HS-27A (cell line): ENCODE results near the gene FUT8.

Experiments used
- DNase-seq: peaks from one replicate; pipeline ENCODE4 v3.0.0-alpha.2; 2012; ENCODE audit warnings: low read depth, missing footprints

The FUT8 gene

GRCh38 chr14:65412032-65412846, at the start of gene FUT8:
Gene FUT8, plus strand, starts transcription at chr14:65412730. Its CDS starts 148,834 bp downstream, at chr14:65561564.
- DNase-seq, result peak; percentile 82

DNA sequence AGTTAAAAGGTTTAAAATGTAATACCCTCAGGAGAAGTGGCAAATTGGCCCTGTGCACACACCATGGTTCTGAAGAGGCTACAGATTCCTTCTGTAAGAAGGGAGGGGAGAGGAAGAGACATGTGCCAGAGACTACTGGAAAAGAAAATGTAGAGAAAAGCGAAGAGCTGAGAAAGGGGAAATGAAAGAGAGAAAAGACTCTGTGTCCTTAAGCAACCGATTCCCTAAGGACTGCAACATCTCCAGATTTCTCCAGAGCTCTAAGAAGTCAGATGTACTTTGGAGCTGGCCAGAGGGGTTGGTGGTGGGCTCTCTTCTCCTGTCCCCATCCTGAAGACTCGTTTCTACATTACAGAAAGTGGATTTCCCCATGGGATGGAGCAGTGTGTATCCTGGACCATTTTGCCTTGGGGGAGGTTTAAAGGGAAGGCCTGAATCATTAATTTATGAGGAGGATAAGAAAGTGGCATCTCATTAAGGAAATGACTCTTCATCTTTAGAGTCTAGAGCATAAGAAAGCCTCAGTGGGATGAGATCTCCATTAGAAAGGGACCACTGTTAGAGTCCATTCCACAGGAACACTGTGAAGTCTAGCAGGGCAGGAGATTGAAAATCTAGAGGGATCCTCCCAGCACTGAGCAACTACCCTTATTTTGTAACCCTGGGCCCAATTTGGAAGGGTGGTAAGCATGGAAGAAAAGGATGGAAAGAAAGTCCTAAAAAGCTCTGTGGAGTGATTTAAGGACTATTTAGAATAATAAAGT, 45.5 kb upstream of the FUT8 start:
- no peak for DNase-seq

GRCh38 chr14:65369560-65369959, 43.0 kb upstream of the FUT8 start:
- no peak for DNase-seq

GRCh38 chr14:65370801-65371248, 41.7 kb upstream of the FUT8 start:
- no peak for DNase-seq

DNA sequence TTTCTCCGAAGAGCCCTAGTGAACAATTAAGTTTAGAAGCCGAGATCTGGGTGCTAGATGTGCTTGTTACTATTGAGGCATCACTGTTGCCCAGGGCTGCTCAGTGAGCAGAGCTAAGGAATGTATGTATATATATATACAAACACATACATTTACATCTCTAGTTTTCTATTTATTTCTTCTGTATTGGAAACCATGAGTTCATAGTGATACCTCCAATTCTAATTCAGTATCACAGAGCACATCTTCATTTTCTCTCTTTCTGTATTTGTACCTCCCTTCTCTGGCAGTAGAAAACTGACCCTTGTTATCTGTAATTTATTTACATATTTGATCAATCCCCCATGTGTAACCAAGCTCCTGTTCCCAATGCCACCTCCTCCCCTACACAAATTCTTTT, 40.7 kb upstream of the FUT8 start:
- DNase-seq, result no peak

GRCh38 chr14:65373016-65373670, 39.4 kb upstream of the FUT8 start:
- DNase-seq, result no peak

GRCh38 chr14:65373671-65374039, 38.9 kb upstream of the FUT8 start:
- no peak for DNase-seq

DNA sequence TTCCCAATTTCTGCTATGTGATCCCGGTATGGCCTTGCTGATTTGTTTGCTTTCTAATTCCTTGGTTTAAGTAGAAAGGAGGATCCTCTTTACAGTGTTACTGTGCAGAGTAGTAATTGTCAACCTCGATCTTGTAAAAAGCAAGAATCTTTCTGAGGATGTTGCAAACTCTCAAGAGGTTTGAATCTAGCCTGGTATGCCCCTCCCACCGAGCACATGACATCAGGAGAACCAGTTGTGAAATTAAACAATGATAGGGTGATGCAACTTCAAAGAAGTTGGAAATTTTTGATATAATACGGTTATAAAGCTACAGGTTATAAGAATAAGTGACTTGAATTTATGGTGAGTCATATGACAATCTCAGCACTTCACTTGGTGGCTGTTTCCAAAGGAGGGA, 35.0 kb upstream of the FUT8 start:
- no peak for DNase-seq

DNA sequence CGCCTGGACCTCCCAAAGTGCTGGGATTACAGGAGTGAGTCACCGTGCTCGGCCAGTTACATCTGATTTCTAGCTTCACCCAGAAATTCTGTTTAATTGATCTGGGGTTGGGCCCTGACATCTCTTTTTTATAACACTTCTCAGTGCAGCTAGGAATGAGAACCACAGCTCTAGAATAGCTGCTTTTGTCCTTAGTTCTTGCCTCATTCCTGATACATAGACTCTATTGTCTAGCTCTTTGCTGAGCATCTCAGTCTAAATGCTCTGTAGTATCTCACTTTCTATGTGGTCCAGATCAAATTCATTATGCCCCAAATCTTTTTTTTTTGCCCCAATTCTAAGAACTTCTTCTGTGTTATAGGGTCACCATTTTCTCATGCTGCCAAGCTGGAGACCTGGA, 29.9 kb upstream of the FUT8 start:
- DNase-seq, result no peak

- DNase-seq, result no peak
Observed at GRCh38 chr14:65387171-65387570, 25.4 kb upstream of the FUT8 start.

- DNase-seq, result no peak
Observed at GRCh38 chr14:65387628-65388027, 24.9 kb upstream of the FUT8 start.

DNA sequence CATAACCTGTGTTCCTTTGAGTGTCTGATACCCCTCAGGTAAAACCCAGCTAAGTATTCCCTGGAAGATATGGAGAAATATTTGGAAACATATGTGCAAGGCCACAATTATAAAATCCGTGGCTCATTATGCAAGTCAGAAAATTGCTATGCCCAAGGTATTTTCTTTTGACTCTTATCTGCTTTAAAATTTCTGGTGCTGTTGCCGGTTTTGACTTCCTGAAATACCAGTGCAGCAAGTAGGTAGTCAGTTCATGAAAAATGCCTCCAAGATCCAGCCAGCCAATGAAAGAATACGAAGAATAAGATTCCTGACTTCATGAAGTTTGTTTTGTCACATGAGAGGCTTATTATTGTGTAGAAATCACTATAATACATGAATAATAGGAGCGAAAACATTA, 20.2 kb upstream of the FUT8 start:
- no peak for DNase-seq

DNA sequence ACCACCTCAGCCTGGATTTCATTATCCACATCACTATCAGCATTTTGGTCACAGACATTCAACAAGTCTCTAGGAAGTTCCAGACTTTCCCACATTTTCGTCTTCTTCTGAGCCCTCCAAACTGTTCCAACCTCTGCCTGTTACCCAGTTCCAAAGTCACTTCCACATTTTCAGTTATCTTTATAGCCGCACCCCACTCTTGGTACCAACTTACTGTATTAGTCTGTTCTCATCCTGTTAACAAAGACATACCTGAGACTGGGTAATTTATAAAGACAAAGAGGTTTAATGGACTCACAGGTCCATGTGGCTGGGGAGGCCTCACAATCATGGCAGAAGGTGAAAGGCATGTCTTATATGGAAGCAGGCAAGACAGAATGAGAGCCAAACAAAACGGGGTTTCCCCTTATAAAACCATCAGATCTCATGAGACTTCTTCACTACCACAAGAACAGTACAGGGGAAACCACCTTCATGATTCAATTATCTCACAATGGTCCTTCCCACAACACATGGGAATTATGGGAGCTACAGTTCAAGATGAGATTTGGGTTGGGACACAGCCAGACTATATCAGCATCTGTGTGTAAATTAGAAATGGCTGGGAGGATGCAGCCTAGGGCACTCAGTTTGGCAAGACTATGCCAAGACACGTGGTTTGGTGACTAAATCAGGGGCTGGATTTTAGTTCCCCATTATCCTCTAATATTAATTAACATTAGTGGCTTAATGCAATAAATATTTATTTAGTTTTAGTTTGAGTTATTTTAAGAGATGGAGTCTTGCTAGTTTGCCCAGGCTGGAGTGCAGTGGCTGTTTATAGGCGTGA, 16.2 kb upstream of the FUT8 start:
- no peak for DNase-seq

DNA sequence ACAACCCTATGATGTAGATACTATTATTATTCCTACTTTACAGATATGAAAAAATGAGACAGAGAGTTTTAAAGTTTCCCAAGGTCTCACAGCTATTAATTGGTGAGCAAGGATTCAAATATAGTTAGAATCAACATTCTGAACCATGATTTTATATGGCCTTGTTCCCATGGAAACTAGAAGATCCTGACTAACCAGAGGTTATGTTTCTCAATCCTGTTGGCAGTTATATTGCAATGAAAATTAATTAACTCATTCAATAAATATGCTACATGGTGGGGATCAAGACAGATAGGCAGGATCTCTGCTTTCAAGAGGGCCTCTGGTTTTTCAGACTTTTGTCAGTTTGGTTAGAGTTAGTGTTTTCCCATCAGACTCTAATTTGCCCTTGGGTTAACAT, 9.3 kb upstream of the FUT8 start:
- DNase-seq, result no peak

- no peak for DNase-seq
Observed at GRCh38 chr14:65408113-65408512, 4.4 kb upstream of the FUT8 start.

DNA sequence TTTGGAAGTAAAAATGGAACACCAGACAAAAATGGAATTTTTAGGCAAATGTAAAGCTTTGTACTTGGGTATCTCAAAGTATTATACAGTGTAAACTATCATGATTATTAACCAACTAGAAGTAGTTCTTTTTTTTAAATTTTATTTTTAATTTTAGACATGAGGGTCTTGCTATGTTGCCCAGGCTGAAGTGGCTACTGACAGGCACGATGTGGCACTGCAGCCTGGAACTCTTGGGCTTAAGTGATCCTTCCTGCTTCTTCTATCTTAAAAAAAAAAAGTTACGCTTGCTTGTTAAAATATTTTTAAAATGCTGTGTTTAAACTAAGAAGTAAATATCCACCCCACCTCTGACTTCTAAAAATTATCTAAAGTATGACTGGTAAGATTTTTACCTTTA, 1.9 kb upstream of the FUT8 start:
- no peak for DNase-seq

GRCh38 chr14:65411656-65412031, 886 bp upstream of the FUT8 start:
- peak; percentile 81 for DNase-seq

DNA sequence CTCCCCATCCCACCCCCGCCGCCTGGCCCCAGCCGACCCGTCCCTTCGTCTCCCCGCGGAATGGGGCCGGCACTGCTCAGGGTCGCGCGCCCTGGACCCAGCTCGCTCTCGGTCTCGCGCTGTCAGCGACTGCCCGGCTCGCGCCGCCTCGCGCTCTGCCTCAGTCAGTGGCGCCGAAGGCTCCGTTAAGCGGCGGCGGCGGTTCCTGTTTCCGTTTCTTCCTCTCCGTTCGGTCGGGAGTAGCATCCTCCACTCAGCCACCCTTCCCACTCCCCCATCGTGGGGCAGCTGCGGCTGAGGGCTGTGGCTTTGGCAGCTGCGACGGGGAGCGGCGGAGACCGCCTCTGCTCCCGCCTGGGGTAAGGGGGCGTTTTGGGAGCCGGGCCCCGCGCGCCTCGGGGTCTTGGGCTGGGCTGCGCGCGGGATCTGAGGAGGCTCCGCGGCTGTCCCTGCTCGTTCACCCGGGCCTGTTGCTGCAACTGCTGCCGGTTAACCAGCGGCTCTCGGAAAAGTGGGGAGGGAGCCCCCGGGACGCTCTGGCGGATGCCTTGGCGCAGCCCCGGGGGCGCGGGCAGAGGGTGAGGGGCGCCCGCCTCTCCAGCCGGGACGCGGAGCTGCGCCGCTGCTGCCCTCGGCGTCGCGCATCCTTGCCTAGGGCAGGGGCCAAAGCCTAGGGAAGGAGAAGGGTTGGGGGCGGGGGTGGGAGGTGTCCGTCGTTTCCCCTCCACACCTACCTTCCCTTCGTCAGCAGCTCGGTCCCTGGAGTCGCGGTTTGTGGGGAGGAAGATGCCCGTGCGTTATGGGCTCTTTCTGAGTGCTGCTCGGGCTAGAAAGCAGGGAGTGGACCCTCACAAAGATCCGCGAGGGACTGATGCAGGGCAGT, 567 bp downstream of the FUT8 start:
- DNase-seq, result no peak

- DNase-seq, result no peak
Observed at GRCh38 chr14:65413739-65414045, 1.2 kb downstream of the FUT8 start.

DNA sequence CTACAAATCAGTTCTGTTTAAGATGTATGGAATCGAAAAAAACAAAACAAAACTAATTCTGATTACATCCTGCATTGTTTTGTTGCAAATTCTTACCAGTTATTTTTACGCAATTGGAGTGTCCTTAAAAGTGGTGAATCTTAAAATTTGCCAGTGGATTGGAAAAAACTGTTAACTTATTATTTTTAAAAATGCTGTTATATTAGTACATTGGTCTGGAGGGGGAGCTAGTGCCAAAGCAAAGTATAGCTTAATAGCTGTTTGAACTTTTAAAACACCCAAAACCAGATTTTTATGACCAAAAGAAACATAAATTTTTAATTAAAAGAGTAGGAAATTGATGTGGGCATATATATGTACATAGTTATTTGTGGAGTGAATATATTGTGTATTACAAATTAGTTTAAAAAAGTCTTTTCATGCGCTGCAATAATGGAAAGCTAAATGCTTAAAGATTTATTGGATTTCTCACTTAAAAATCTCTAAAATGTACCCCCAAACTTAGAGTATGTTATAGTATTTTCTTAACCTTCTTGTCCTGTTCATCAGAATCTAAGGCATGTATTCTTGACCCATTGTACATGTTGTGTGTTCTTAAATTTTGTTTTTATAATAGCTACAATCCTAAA, 2.5 kb downstream of the FUT8 start:
- DNase-seq, result no peak

- DNase-seq, result no peak
Observed at GRCh38 chr14:65415613-65416012, 3.1 kb downstream of the FUT8 start.
